ENCODE measurements around the gene DGKD. TPM values are rescaled to one million over a fixed set of nuclear protein-coding genes. Genes with fewer than 3 reads are reported as not detected.

The DGKD gene
- total RNA-seq, 1 experiment from 2014 or later: 41.4 TPM

- Mint-ChIP-seq H3K36me3 (no peaks in the 10 kb centered on the region), H3K27ac (no peak overlapping the region), H3K4me3 (no peak overlapping the region), H3K27me3 (ENCODE audit: low read depth) (peaks cover 20% of the 10 kb centered on the region), H3K4me1 (no peaks in the 10 kb centered on the region), H3K9me3 (peaks cover 5% of the 10 kb centered on the region)
- ATAC-seq: no peak
- CTCF ChIA-PET: no interaction called here
- DNase-seq (ENCODE audit: low spot score): no peak
- TF ChIP-seq ZNF121 (CRISPR knock-in tag; IDR thresholded peaks at IDR 0.05) (no peak), NR1H2 (CRISPR knock-in tag; IDR thresholded peaks at IDR 0.05) (no peak), ZMAT4 (CRISPR knock-in tag; IDR thresholded peaks at IDR 0.05) (no peak), NFYB (CRISPR knock-in tag; conservative IDR thresholded peaks at IDR 0.05; ENCODE audit: low read depth) (no peak), RORB (CRISPR knock-in tag; IDR thresholded peaks at IDR 0.05) (no peak), MAX (CRISPR knock-in tag; IDR thresholded peaks at IDR 0.05) (no peak), ELF4 (CRISPR knock-in tag; IDR thresholded peaks at IDR 0.05; ENCODE audit: low read depth) (no peak), NR3C1 (CRISPR knock-in tag; conservative IDR thresholded peaks at IDR 0.05; ENCODE audit: low read depth) (no peak), JUN (CRISPR knock-in tag; IDR thresholded peaks at IDR 0.05) (no peak)
- TF ChIP-seq, protein P1, sequence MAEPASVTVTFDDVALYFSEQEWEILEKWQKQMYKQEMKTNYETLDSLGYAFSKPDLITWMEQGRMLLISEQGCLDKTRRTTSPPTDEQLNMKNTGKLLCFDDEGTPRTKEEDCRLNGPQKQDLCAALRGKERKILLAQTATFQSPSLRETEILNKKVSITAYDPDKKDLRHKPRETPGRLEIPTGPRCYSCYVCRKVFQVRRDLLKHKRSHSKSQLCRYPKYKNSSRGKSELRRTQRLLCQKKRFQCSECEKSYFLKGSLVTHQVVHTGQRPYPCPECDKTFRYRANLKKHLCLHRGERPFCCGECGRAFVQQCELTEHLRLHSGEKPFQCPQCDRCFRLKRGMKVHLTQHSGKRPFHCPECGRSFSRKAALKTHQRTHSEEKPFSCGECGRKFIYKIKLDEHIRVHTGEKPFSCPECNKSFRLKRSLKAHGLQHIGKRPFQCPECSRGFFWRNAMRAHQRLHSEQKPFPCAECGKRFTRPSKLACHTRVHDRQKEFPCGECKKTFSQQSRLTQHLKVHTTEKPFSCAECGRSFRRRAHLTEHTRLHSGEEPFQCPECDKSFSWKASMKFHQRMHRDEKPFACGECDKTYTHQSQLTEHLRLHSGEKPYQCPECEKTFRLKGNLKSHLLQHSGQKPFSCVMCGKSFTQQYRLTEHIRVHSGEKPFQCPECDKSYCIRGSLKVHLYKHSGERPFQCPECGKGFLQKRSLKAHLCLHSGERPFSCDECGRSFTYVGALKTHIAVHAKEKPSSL (CRISPR knock-in tag; conservative IDR thresholded peaks at IDR 0.05): no peak
- TF ChIP-seq, protein P2, sequence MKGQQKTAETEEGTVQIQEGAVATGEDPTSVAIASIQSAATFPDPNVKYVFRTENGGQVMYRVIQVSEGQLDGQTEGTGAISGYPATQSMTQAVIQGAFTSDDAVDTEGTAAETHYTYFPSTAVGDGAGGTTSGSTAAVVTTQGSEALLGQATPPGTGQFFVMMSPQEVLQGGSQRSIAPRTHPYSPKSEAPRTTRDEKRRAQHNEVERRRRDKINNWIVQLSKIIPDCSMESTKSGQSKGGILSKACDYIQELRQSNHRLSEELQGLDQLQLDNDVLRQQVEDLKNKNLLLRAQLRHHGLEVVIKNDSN (CRISPR knock-in tag; IDR thresholded peaks at IDR 0.05): no peak
- POLR2A ChIA-PET: no interaction called here
Observed at GRCh38 chr2:233336541-233336940, 17.8 kb upstream of the DGKD start.

DNA sequence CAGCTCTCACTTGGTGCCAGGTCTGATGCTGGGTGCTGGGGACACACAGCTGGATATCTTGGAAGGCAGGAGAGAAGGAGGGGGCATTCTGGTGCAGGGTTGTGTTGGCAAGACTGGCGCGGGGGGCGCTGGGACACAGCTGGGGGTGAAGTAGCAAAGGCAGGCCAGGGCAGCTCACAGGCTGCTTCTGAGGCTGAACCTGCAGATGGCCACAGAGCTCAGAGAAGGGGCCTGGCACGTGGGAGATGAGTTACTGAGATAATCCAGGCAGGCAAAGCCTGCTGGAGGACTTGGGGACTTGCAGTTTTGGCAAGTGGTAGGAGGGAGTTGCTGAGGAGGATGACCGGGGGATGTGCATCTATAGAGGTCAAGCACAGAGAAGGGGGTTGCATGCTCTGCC, 16.2 kb upstream of the DGKD start:
- ATAC-seq (0 out of 2 replicates have a peak, but pooled peaks have one; percentile 34), DNase-seq (ENCODE audit: low spot score) (no peak)
- ChIA-PET POLR2A (no interaction called here), CTCF (interaction anchor here (0.6 to 1.1 kb wide), 2 partner anchors 14 to 202 kb away, joined by 3 read pairs; no protein-coding TSS in a partner anchor)
- no peak overlapping the region for H3K27ac Mint-ChIP-seq
- peaks cover 12% of the 10 kb centered on the region; the same call in 1 of the 2 replicates for H3K27me3 Mint-ChIP-seq (ENCODE audit: low read depth)
- TF ChIP-seq, protein P3, sequence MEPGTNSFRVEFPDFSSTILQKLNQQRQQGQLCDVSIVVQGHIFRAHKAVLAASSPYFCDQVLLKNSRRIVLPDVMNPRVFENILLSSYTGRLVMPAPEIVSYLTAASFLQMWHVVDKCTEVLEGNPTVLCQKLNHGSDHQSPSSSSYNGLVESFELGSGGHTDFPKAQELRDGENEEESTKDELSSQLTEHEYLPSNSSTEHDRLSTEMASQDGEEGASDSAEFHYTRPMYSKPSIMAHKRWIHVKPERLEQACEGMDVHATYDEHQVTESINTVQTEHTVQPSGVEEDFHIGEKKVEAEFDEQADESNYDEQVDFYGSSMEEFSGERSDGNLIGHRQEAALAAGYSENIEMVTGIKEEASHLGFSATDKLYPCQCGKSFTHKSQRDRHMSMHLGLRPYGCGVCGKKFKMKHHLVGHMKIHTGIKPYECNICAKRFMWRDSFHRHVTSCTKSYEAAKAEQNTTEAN (CRISPR knock-in tag; IDR thresholded peaks at IDR 0.05): no peak
- TF ChIP-seq OVOL2 (CRISPR knock-in tag; IDR thresholded peaks at IDR 0.05; ENCODE audit: borderline replicate concordance): no peak
- no peak for TF ChIP-seq GRHL2 (CRISPR knock-in tag; IDR thresholded peaks at IDR 0.05; ENCODE audit: insufficient replicate concordance, severe bottlenecking)
- no peak for TF ChIP-seq NFE2L1 (CRISPR knock-in tag; IDR thresholded peaks at IDR 0.05)
- TF ChIP-seq IRF2 (CRISPR knock-in tag; IDR thresholded peaks at IDR 0.05; ENCODE audit: borderline replicate concordance, low read depth): no peak
- no peak for TF ChIP-seq NFATC4 (CRISPR knock-in tag; IDR thresholded peaks at IDR 0.05)
- no peak for TF ChIP-seq TEAD1 (CRISPR knock-in tag; IDR thresholded peaks at IDR 0.05)
- TF ChIP-seq FOXP4 (CRISPR knock-in tag; IDR thresholded peaks at IDR 0.05): no peak
- TF ChIP-seq ZNF263 (CRISPR knock-in tag; IDR thresholded peaks at IDR 0.05; ENCODE audit: low read depth): no peak
- TF ChIP-seq, protein P4, sequence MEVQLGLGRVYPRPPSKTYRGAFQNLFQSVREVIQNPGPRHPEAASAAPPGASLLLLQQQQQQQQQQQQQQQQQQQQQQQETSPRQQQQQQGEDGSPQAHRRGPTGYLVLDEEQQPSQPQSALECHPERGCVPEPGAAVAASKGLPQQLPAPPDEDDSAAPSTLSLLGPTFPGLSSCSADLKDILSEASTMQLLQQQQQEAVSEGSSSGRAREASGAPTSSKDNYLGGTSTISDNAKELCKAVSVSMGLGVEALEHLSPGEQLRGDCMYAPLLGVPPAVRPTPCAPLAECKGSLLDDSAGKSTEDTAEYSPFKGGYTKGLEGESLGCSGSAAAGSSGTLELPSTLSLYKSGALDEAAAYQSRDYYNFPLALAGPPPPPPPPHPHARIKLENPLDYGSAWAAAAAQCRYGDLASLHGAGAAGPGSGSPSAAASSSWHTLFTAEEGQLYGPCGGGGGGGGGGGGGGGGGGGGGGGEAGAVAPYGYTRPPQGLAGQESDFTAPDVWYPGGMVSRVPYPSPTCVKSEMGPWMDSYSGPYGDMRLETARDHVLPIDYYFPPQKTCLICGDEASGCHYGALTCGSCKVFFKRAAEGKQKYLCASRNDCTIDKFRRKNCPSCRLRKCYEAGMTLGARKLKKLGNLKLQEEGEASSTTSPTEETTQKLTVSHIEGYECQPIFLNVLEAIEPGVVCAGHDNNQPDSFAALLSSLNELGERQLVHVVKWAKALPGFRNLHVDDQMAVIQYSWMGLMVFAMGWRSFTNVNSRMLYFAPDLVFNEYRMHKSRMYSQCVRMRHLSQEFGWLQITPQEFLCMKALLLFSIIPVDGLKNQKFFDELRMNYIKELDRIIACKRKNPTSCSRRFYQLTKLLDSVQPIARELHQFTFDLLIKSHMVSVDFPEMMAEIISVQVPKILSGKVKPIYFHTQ (CRISPR knock-in tag; IDR thresholded peaks at IDR 0.05): no peak
- no peak for TF ChIP-seq ZBTB21 (CRISPR knock-in tag; IDR thresholded peaks at IDR 0.05; ENCODE audit: borderline replicate concordance)
- TF ChIP-seq ETV6 (CRISPR knock-in tag; IDR thresholded peaks at IDR 0.05): no peak
- no peak for TF ChIP-seq NR3C1 (CRISPR knock-in tag; conservative IDR thresholded peaks at IDR 0.05; ENCODE audit: low read depth)
- TF ChIP-seq, protein P5, sequence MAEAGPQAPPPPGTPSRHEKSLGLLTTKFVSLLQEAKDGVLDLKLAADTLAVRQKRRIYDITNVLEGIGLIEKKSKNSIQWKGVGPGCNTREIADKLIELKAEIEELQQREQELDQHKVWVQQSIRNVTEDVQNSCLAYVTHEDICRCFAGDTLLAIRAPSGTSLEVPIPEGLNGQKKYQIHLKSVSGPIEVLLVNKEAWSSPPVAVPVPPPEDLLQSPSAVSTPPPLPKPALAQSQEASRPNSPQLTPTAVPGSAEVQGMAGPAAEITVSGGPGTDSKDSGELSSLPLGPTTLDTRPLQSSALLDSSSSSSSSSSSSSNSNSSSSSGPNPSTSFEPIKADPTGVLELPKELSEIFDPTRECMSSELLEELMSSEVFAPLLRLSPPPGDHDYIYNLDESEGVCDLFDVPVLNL (CRISPR knock-in tag; IDR thresholded peaks at IDR 0.05; ENCODE audit: borderline replicate concordance, low read depth): no peak
- H3K4me1 Mint-ChIP-seq: no peaks in the 10 kb centered on the region
- H3K4me3 Mint-ChIP-seq: no peak overlapping the region
- no peaks in the 10 kb centered on the region for H3K36me3 Mint-ChIP-seq
- H3K9me3 Mint-ChIP-seq: peaks cover 6% of the 10 kb centered on the region
